Astrocyte (in vitro differentiated cells and primary cell): Measurements from ENCODE around the gene HIRA. TPM values are rescaled to one million over a fixed set of nuclear protein-coding genes. Genes with fewer than 3 reads are reported as not detected.

Experiments
- DNase-seq: peaks from one replicate; pipeline ENCODE4 v3.0.0-alpha.2; 2010; ENCODE audit warnings: low read depth
- FAIRE-seq: peaks from 2 replicates; lab custom pipeline; 2011; peaks lifted over from hg19 to GRCh38; lab: Jason Lieb, UNC
- H2AFZ ChIP-seq: 2 replicates; pipeline ENCODE4 v1.6.0; 2012; ENCODE audit warnings: low read depth, low read length, inconsistent platforms
- H3K27ac ChIP-seq: 2 replicates; pipeline ENCODE4 v1.5.1; 2011; ENCODE audit warnings: low read depth, low read length, inconsistent platforms
- H3K27me3 ChIP-seq: 2 replicates; pipeline ENCODE4 v1.6.0; 2011; ENCODE audit warnings: low read length, inconsistent platforms; ENCODE audit not compliant: insufficient read depth
- H3K36me3 ChIP-seq: 2 replicates; pipeline ENCODE4 v1.5.1; 2011; ENCODE audit warnings: low read length, inconsistent platforms; ENCODE audit not compliant: insufficient read depth
- H3K4me1 ChIP-seq: 2 replicates; pipeline ENCODE4 v1.5.1; 2011; ENCODE audit warnings: low read length, inconsistent platforms; ENCODE audit not compliant: insufficient read depth
- H3K4me2 ChIP-seq: 2 replicates; pipeline ENCODE4 v1.6.0; 2012; ENCODE audit warnings: low read length, inconsistent platforms
- H3K4me3 ChIP-seq: 2 replicates; pipeline ENCODE4 v1.5.1; 2011; ENCODE audit warnings: low read depth, mild to moderate bottlenecking, low read length, inconsistent platforms; ENCODE audit not compliant: insufficient read depth
- H3K79me2 ChIP-seq: 2 replicates; pipeline ENCODE4 v1.6.0; 2012; ENCODE audit warnings: mild to moderate bottlenecking, low read length, inconsistent platforms; ENCODE audit not compliant: insufficient read depth
- H3K9ac ChIP-seq: 2 replicates; pipeline ENCODE4 v1.6.0; 2012; ENCODE audit warnings: mild to moderate bottlenecking, low read length, inconsistent platforms
- H3K9me3 ChIP-seq: 2 replicates; pipeline ENCODE4 v1.5.1; 2012; ENCODE audit warnings: low read depth, mild to moderate bottlenecking, low read length, inconsistent platforms; ENCODE audit not compliant: insufficient read depth
- H4K20me1 ChIP-seq: 2 replicates; pipeline ENCODE4 v1.6.0; 2012; ENCODE audit warnings: low read length, inconsistent platforms; ENCODE audit not compliant: insufficient read depth
- H3K27ac Mint-ChIP-seq: one replicate; pipeline ENCODE4 v1.8.0; 2021; ENCODE audit warnings: mild to moderate bottlenecking, mixed read lengths; ENCODE audit not compliant: unreplicated experiment
- H3K27me3 Mint-ChIP-seq: one replicate; pipeline ENCODE4 v1.8.0; 2021; ENCODE audit warnings: low read depth, mixed read lengths; ENCODE audit not compliant: unreplicated experiment
- H3K36me3 Mint-ChIP-seq: one replicate; pipeline ENCODE4 v1.8.0; 2021; ENCODE audit warnings: low read depth, mixed read lengths; ENCODE audit not compliant: unreplicated experiment
- H3K4me1 Mint-ChIP-seq: one replicate; pipeline ENCODE4 v1.8.0; 2021; ENCODE audit warnings: low read depth, mixed read lengths; ENCODE audit not compliant: unreplicated experiment
- H3K4me3 Mint-ChIP-seq: one replicate; pipeline ENCODE4 v1.8.0; 2021; ENCODE audit warnings: mild to moderate bottlenecking, moderate library complexity, mixed read lengths; ENCODE audit not compliant: unreplicated experiment
- H3K9me3 Mint-ChIP-seq: one replicate; pipeline ENCODE4 v1.8.0; 2021; ENCODE audit warnings: mild to moderate bottlenecking, mixed read lengths; ENCODE audit not compliant: unreplicated experiment
- CTCF ChIP-seq: IDR thresholded peaks from 2 replicates; pipeline ENCODE4 v1.5.1; 2011; ENCODE audit warnings: low read depth, mild to moderate bottlenecking, inconsistent platforms, low read length, moderate library complexity; ENCODE audit not compliant: insufficient read depth
- EZH2 ChIP-seq: IDR thresholded peaks from 2 replicates; pipeline ENCODE4 v1.6.1; 2012; ENCODE audit warnings: mild to moderate bottlenecking, low read length, inconsistent platforms; ENCODE audit not compliant: insufficient read depth
- total RNA-seq: library from RNA; stranded (reverse); gene quantifications from 2 replicates; pipeline ENCODE4 v1.2.1, GENCODE V29; 2021

The HIRA gene
- total RNA-seq, 1 donor from 2014 or later: 31.1 TPM

GRCh38 chr22:19434829-19435580, 3.5 kb upstream of the HIRA start:
- Histone ChIP-seq H3K9ac (no peak overlapping the region), H3K36me3 (peaks cover 9% of the 10 kb centered on the region), H3K4me2 (no peak overlapping the region), H2AFZ (no peak overlapping the region), H3K27me3 (no peaks in the 10 kb centered on the region), H3K4me1 (peaks cover 4% of the 10 kb centered on the region), H3K79me2 (peaks cover 31% of the 10 kb centered on the region), H3K27ac (no peak overlapping the region), H3K9me3 (no peaks in the 10 kb centered on the region), H3K4me3 (no peak overlapping the region), H4K20me1 (peaks cover 10% of the 10 kb centered on the region)
- Mint-ChIP-seq H3K4me1 (peaks cover 12% of the 10 kb centered on the region), H3K27ac (no peak overlapping the region), H3K27me3 (no peaks in the 10 kb centered on the region), H3K36me3 (peaks cover 5% of the 10 kb centered on the region), H3K4me3 (no peak overlapping the region), H3K9me3 (no peaks in the 10 kb centered on the region)
- no peak for TF ChIP-seq CTCF
- no peak for TF ChIP-seq EZH2
- DNase-seq (no peak), FAIRE-seq (no peak)

GRCh38 chr22:19434401-19434800, 2.9 kb upstream of the HIRA start:
- no peaks in the 10 kb centered on the region for H3K9me3 Mint-ChIP-seq
- Histone ChIP-seq H3K4me2 (no peak overlapping the region), H3K4me3 (no peak overlapping the region), H3K79me2 (peaks cover 32% of the 10 kb centered on the region), H3K4me1 (peaks cover 10% of the 10 kb centered on the region), H4K20me1 (peaks cover 16% of the 10 kb centered on the region), H3K36me3 (peaks cover 9% of the 10 kb centered on the region), H2AFZ (no peak overlapping the region), H3K9ac (no peak overlapping the region), H3K27ac (no peak overlapping the region), H3K9me3 (no peaks in the 10 kb centered on the region), H3K27me3 (no peaks in the 10 kb centered on the region)
- no peak for TF ChIP-seq EZH2
- TF ChIP-seq CTCF: no peak
- H3K4me3 Mint-ChIP-seq: peak overlapping the region; percentile 54
- DNase-seq (no peak), FAIRE-seq (no peak)
- H3K4me1 Mint-ChIP-seq: peaks cover 15% of the 10 kb centered on the region
- no peaks in the 10 kb centered on the region for H3K27me3 Mint-ChIP-seq
- peaks cover 5% of the 10 kb centered on the region for H3K36me3 Mint-ChIP-seq
- H3K27ac Mint-ChIP-seq: no peak overlapping the region
